Activated naive CD4-positive, alpha-beta T cell treated with anti-CD3 and anti-CD28 coated beads, Interleukin-2, amount 50 U/mL, for 16 hours (primary cell): ENCODE results near the gene MKRN2OS.

Experiments
- DNase-seq: peaks from one replicate; pipeline ENCODE4 v3.0.0-alpha.2; 2020

Gene MKRN2OS

DNA sequence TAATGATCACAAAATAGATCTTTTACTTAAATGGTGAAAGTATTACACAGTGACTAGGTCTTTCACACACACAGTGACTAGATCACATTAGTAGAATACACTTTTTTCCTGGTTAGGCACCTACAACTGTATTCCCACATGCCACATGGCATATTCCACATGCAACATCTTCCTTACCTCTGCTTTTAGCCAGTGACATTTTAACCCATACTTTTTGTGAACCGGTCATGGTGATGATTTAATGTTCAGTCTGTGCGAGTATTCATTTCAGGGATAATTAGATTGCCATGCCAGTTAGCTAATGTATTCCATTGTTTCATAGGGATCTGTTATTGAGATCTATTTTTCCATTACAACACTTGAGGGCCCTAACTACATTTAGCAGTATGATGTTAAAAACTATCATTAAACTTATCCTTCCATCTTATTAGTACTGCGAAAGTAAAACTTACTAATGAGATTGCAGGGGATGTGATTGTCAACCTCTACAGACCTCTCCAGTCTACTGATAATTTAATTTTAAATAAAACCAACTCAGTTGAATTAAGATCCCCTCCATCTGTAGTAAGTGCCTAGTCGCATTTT lies 32.7 kb downstream of the MKRN2OS start:
- no peak for DNase-seq

DNA sequence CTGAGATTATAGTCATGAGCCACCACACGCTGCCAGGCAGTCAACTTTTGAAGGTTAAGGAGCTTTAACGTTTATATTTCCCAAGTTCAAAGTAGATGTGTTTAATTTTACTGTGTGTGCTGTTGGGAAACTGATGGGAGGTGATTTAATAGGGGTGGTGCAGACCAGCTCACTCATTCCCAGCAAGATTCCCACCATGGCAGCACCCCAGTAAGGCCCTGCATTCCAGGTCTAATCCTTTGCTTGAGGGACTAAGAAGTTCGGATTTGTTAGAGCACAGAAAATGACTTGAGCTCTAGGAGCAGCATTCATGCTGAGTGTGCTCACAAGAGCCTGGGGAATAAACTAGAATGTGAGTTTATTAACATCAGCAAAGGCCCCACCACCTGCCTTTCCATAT lies 35.8 kb downstream of the MKRN2OS start:
- DNase-seq = no peak

GRCh38 chr3:12508291-12508700 lies 37.0 kb downstream of the MKRN2OS start:
- DNase-seq = no peak

DNA sequence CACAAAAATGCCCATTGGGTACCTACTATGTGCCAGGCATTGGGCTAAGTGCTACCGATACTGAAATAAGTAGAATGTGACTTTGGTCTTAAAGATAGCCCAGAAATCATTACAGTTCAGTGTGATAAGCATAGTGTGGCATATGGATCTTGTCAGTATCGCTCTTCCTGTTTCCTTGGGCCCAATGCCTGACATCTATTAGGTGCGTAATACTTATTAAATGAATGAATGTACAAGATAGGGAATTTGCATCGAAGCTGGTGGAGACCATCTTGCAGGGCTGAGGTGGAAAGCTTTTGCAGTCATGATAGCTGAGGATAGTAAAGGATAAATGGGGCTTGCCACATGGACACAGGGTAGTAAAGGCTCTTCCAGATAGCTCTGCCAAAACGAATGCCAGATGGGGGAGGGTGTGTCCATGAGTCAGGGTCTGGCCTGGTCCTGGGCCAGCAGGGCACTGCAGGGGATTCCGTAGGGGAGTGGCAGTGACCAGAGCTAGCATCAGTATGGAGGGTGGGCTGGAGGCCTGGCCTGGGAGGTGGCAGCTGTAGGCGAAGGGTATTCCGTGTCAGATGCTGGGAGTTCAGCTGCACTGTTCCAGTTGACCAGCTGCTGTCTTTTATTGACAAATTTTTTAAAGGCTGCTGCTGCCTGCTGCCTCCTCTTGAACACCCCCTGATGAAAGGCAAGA lies 37.6 kb downstream of the MKRN2OS start:
- DNase-seq = no peak

DNA sequence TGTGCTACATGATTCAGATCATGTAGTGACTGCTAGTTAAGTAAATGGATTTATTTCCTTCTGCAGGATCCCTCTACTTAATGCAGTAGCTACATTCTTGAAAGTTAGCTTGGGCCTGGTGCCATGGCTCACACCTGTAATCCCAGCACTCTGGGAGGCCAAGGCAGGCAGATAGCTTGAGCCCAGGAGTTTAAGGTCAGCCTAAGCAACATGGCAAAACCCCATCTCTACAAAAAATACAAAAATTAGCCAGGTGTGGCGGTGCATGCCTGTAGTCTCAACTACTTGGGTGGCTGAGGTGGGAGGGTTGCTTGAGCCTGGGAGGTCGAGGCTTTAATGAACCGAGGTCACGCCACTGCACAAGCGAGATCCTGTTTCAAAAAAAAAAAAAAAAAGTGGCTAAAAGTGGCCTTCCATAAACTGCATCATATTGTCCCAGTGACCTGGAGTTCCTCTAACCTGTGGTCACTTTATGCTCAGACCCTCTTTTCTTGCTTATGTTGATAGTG lies 39.0 kb downstream of the MKRN2OS start:
- DNase-seq = no peak

- no peak for DNase-seq
Measured at GRCh38 chr3:12503126-12503957, 42.0 kb downstream of the MKRN2OS start.

DNA sequence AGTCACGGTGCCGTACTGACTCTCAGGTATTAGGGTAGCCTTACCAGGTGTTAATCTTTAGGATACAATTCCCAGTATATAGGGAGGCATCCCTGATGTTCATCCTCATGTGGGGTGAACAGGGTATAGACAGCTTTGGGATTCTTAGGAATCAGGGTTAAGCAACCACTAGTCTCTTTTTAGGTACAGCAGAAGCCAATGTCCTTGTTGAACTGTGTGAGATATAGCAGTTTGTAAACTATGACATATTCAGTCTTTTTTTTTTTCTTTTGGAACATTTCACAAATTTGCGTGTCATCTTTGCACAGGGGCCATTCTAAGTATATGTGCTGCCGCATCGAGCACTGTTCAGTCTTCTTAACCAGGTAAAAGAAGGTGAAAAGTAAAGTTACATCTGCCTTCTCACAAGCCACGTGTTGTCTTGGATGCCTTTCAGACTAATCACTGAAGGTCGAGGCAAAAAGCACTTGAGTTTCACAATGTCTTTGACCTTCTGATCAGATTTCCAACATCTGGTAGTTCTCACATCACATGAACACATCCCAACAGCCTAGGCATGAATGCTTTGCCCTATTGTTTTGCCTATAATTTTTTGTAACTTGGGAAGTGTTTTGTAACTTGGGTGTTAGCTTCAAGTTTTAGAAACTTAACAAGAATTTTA lies 43.8 kb downstream of the MKRN2OS start:
- no peak for DNase-seq

DNA sequence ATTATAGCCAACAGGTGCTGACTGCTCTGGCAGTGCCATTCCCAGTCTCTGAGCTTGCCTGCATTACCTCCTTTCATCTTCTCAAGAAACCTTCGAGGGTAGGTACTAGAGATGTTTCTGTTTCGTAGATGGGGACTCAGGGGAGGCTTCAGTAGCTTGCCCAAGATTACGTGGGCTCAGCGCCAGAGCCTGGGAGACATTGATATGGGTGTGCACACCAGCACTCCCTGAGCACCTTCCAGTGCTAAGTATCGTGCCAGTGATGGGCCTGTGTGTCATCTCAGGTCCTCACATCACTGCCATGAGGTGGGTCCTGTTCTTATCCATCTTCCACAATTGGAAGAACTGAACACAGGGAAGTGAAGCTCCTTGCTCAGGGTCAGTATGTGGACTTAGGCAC lies 45.8 kb downstream of the MKRN2OS start:
- no peak for DNase-seq

DNA sequence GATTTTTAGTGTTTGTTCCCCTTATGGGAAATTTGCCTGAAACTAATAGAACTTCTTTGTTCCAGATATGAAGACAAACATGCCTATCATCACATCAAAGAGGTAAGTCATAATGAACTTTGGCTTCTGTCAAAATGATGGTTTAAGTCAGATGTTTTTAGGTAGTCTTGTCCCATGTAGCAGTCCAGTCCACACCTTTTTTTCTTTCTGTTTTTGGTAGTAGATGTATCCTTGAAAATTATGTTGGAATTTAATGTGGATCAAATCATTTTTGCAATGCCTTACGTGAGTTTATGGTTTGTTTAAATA lies 48.9 kb downstream of the MKRN2OS start:
- DNase-seq = no peak

DNA sequence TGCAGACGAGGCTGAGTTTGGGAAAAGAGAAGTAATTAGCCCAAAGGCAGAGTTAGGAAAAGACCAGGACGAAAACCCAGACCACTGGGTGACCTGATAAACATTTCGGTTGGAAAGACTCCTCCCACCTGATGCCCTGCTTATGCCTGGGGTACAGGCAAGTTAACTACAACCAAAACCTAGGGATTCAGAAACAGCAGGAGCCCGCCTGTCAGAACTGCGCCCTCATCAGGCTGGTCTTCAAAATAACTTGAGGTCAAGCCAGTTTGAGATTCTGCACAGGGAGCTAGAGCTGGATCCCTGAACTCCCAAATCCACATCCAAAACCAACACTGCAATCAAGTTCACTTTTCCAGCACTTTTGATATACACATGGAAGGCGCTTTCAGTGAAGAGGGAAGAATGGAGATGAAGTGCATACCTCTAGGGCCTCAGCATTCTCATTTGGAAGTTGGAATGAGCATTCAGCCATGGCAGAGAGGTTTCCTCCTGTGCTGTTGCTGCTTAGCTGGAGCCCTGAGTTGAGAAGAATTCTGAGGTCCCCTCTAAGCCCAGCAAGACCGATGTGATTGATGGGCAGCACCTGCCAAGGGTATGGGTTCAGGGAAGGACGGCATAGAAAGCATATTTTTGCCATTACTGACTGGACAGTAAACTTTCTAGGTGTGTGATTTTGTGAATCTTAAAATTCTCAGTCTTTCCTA lies 49.4 kb downstream of the MKRN2OS start:
- DNase-seq = no peak

DNA sequence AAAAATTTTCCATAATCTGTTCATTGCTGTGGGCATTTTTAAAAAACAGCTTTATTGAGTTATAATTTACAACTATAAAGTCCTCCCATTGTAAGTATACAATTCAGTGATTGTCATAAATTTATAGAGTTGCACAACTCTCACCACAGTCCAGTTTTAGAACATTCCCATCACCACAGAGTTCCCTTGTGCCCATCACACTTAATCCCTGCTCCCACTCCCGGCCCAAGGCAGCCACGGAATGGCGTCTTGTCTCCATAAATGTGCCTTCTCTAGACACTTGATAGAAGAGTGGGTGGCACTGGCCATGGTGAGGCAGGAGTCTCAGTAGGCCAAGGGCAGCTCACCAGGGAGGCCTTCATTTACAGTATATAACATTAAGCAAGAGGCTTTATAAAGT lies 54.8 kb downstream of the MKRN2OS start:
- no peak for DNase-seq

- DNase-seq = no peak
Measured at GRCh38 chr3:12489832-12490231, 55.5 kb downstream of the MKRN2OS start.
